Testis (tissue), 3 donors: ENCODE measurements around the gene TRIO. TPM values are rescaled to one million over a fixed set of nuclear protein-coding genes. Genes with fewer than 3 reads are reported as not detected.

Source experiments
- DNase-seq: peaks from one replicate; pipeline ENCODE4 v3.0.0-alpha.2; 2019
- H3K27ac ChIP-seq, 2 donors: fragments of 200-600 bp; sonication (generic); one replicate each; pipeline ENCODE4 v1.5.1; 2019
- H3K27me3 ChIP-seq: fragments of 200-600 bp; sonication (generic); one replicate; pipeline ENCODE4 v1.5.1; 2019
- H3K36me3 ChIP-seq: fragments of 200-600 bp; sonication (generic); one replicate; pipeline ENCODE4 v1.5.1; 2017; ENCODE audit warnings: low read depth; ENCODE audit errors: missing control alignments
- H3K4me1 ChIP-seq: fragments of 200-600 bp; sonication (generic); one replicate; pipeline ENCODE4 v1.5.1; 2019
- H3K4me3 ChIP-seq, 2 donors: fragments of 200-600 bp; sonication (generic); one replicate each; pipeline ENCODE4 v1.5.1; 2017 to 2019
- H3K9me3 ChIP-seq: fragments of 200-600 bp; sonication (generic); one replicate; pipeline ENCODE4 v1.5.1; 2017
- POLR2A ChIP-seq: fragments of 450-650 bp; IDR thresholded peaks from one replicate; pipeline ENCODE4 v1.6.1; 2017; ENCODE audit warnings: antibody characterized with exemption, mild to moderate bottlenecking, moderate library complexity
- WGBS, 2 donors: methylation state at CpG; one replicate each; pipeline ENCODE4 v1.1.5; 2018; 5-methylcytosine and 5-hydroxymethylcytosine counted together
- intact Hi-C: fragments of 100-400 bp; cut with DNase I; formaldehyde crosslinking; loops from one replicate; pipeline ENCODE4 v1.15.1; 2023; ENCODE audit warnings: low total_unique reads
- polyA plus RNA-seq: library from polyadenylated mRNA; stranded (reverse); fragments of 350-450 nt; fragmentation: Illumina TruSeq; extraction: RNeasy Lipid Tissue Mini Kit (QIAGEN cat#74804); gene quantifications from one replicate; pipeline ENCODE4 v1.2.3, GENCODE V29; 2014; ENCODE audit warnings: low read depth, low replicate concordance; ENCODE audit not compliant: insufficient read depth
- total RNA-seq, 2 donors: library from RNA; depleted of rRNA; stranded (reverse); fragments of >200 nt; gene quantifications; one replicate each; pipeline ENCODE4 v1.2.3, GENCODE V29; 2016
- TF ChIP-seq, protein P1 (sequence below), 3 experiments: fragments of 450-650 bp in 2 of 3; fragments of 200-600 bp in 1 of 3; sonication (generic) in 1 of 3; IDR thresholded peaks; one replicate each; pipeline ENCODE4 v1.5.1; 2016 to 2019; ENCODE audit warnings: antibody characterized with exemption in 3 of 3, mild to moderate bottlenecking in 2 of 3, moderate library complexity in 1 of 3

Gene TRIO
- total and polyA plus RNA-seq, 3 donors from 2014 or later = 47.2 to 295 (median 249) TPM

DNA sequence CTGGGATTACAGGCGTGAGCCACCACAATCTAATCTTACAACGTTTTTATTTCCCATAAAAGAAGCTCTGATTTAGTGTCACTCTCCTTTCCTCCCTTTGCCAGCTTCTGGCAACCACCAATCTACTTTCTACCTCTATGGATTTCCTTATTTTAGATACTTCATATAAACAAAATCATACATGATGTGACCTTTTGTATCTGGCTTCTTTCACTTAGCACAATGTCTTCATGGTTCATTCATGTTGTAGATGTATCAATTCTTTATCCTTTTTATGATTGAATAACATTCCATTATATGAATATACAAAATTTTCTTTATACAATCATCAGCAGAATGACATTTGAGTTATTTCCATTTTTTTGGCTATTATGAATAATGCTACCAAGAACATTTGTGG, 9.7 kb upstream of the TRIO start:
- no peak overlapping the region for H3K27ac ChIP-seq
- no peaks in the 10 kb centered on the region for H3K36me3 ChIP-seq
- H3K9me3 ChIP-seq = no peaks in the 10 kb centered on the region
- no peak overlapping the region for H3K4me3 ChIP-seq
- intact Hi-C loops = no loop called here
- no peak for DNase-seq
- TF ChIP-seq POLR2A = no peak
- TF ChIP-seq, protein P1, sequence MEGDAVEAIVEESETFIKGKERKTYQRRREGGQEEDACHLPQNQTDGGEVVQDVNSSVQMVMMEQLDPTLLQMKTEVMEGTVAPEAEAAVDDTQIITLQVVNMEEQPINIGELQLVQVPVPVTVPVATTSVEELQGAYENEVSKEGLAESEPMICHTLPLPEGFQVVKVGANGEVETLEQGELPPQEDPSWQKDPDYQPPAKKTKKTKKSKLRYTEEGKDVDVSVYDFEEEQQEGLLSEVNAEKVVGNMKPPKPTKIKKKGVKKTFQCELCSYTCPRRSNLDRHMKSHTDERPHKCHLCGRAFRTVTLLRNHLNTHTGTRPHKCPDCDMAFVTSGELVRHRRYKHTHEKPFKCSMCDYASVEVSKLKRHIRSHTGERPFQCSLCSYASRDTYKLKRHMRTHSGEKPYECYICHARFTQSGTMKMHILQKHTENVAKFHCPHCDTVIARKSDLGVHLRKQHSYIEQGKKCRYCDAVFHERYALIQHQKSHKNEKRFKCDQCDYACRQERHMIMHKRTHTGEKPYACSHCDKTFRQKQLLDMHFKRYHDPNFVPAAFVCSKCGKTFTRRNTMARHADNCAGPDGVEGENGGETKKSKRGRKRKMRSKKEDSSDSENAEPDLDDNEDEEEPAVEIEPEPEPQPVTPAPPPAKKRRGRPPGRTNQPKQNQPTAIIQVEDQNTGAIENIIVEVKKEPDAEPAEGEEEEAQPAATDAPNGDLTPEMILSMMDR (IDR thresholded peaks at IDR 0.05) = no peak
- WGBS, 2 donors = 66 to 77% methylated on average over 2 of the region's 2 CpGs
- peaks cover 9% of the 10 kb centered on the region for H3K4me1 ChIP-seq
- no peaks in the 10 kb centered on the region for H3K27me3 ChIP-seq

DNA sequence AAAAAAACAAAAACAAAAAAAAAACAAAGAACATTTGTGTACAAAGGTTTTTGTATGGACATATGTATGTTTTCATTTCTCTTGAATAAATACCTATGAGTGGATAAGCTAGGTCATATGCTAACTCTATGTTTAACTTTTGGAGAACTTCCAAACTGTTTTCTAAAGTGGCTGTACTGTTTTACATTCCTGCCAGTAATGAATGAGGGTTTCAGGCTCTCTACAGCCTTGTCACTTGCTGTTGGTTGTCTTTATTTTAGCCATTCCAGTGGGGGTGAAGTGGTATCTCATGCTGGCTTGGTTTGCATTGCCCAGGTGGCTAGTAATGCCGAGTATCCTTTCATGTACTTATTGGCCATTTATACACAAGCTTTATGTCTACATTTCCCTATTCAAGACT, 9.1 kb upstream of the TRIO start:
- Histone ChIP-seq H3K4me1 (peaks cover 9% of the 10 kb centered on the region), H3K27ac (no peak overlapping the region), H3K4me3 (no peak overlapping the region), H3K27me3 (no peaks in the 10 kb centered on the region), H3K36me3 (no peaks in the 10 kb centered on the region), H3K9me3 (no peaks in the 10 kb centered on the region)
- 100% methylated on average over 1 of the region's 1 CpG for WGBS, 2 donors
- TF ChIP-seq, protein P1 (IDR thresholded peaks at IDR 0.05) = no peak
- TF ChIP-seq POLR2A = no peak
- DNase-seq = no peak
- intact Hi-C loops = no loop called here

DNA sequence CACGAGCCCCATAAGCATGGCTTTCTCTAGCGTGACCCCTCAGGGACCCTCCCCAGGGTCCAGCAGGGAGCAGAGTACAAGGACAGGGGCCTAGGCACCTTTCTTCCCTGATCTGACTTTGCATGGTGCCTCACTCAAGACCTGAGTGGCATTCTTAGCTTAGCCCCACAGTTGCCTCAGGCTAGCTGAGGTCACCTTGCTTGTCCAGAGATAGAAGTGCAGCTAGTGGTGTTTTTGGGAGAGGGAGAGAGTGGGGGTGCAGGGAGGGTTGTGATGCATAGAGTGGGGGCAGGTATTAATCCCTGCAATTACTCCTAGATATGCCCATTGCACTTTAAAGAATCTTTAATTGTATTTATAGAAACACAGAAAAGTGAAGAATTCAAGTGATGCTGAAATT, 8.4 kb upstream of the TRIO start:
- TF ChIP-seq, protein P1 (IDR thresholded peaks at IDR 0.05) = no peak
- no peak for TF ChIP-seq POLR2A
- Histone ChIP-seq H3K9me3 (no peaks in the 10 kb centered on the region), H3K27ac (no peak overlapping the region), H3K36me3 (no peaks in the 10 kb centered on the region), H3K4me1 (peaks cover 9% of the 10 kb centered on the region), H3K27me3 (no peaks in the 10 kb centered on the region), H3K4me3 (no peak overlapping the region)
- DNase-seq = no peak
- WGBS, 2 donors = 85 to 95% methylated on average over 2 of the region's 2 CpGs
- intact Hi-C loops = no loop called here

DNA sequence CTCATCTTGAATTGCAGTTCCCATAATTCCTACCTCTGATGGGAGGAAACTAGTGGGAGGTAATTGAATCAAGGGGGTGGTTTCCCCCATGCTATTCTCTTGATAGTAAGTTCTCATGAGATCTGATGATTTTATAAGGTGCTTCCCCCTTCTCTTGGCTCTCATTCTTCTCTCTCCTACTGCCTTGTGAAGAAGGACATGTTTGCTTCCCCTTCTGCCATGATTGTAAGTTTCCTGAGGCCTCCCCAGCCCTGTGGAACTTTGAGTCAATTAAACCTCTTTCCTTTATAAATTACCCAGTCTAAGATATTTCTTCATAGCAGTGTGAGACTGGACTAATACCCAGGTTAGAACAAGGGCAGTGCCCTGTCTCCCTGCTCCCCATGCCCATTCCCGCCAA, 7.5 kb upstream of the TRIO start:
- no peaks in the 10 kb centered on the region for H3K9me3 ChIP-seq
- intact Hi-C loops = no loop called here
- H3K4me3 ChIP-seq = no peak overlapping the region
- H3K4me1 ChIP-seq = peaks cover 9% of the 10 kb centered on the region
- 100% methylated on average over 1 of the region's 1 CpG for WGBS, 2 donors
- no peak for TF ChIP-seq POLR2A
- H3K27me3 ChIP-seq = no peaks in the 10 kb centered on the region
- no peak overlapping the region for H3K27ac ChIP-seq
- no peaks in the 10 kb centered on the region for H3K36me3 ChIP-seq
- DNase-seq = no peak

DNA sequence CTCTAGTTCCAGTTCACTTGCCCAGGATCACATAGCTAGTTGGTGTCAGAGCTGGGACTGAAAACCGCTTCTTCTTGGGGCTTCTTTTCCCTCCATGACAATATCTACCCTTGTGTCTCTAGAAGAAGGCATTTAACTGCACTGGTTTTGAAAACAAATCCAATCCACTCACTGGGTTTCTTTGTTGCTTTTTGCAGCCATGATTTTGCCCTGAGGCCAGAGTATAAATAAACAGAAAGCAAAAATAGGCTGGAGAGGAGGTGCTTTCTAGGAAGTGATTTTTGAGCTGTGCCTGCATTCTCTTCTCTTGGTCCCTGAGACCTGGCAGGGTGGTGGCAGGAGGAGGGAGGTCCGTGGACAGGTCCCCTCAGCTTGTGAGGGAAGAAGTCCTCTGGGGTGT, 6.9 kb upstream of the TRIO start:
- Histone ChIP-seq H3K27me3 (no peaks in the 10 kb centered on the region), H3K9me3 (no peaks in the 10 kb centered on the region), H3K27ac (no peak overlapping the region), H3K4me1 (peaks cover 9% of the 10 kb centered on the region), H3K4me3 (no peak overlapping the region), H3K36me3 (no peaks in the 10 kb centered on the region)
- intact Hi-C loops = no loop called here
- WGBS, 2 donors = 78 to 84% methylated on average over 2 of the region's 2 CpGs
- no peak for TF ChIP-seq POLR2A
- TF ChIP-seq, protein P1 (IDR thresholded peaks at IDR 0.05) = no peak
- DNase-seq = no peak
